ENCODE measurements around the gene OGDH. TPM values are rescaled to one million over a fixed set of nuclear protein-coding genes. Genes with fewer than 3 reads are reported as not detected.
A peak's percentile ranks its signal among the peaks of the same experiment; 100 is the strongest.

OGDH gene
- total and polyA plus RNA-seq, 8 donors = 46.6 to 184 (median 56.1) TPM

DNA sequence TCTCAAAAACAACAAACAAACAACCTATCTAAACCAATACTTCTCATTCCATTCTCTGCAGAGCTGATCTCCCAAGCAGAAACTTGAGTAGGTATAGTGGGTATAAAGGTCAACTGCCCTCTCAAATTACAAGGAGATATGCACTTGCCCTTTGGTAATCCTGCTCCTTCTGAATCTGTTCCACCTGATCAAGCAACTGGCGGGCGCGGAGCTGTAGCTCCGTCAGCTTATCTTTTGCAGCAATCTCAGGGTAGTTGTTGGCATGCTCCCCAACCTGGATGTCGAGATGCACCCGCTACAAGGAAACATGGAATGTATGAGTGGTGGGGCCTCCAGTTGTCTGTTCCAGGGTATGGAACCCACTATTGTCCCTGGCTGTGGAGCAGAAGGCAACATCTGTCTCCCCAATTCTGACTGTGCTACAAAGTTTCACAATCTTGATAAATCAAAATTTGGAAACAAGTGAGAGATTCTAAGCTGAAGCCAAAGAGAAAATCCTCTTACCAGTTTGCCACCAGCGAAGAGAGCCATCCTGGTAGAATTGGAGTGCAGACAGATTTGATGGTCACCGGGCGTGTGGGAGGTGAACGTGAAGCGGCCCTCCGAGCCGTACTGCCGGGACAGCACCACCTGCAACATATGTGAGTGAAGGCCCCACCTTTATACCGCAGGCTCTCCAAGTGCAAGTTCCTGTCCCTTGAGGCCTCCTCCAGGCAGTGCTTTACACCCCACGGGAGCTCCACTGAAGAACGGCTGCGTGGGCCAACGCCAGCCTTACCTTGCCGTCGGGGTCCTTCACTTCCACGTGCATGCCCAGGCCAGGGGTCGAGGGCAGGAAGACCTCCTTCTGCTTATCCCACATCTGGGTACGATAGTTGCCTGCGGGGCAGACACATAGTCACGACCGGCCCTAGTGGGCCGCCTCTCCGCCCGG is 25.2 kb upstream of the OGDH start:
- TF ChIP-seq, protein P1, sequence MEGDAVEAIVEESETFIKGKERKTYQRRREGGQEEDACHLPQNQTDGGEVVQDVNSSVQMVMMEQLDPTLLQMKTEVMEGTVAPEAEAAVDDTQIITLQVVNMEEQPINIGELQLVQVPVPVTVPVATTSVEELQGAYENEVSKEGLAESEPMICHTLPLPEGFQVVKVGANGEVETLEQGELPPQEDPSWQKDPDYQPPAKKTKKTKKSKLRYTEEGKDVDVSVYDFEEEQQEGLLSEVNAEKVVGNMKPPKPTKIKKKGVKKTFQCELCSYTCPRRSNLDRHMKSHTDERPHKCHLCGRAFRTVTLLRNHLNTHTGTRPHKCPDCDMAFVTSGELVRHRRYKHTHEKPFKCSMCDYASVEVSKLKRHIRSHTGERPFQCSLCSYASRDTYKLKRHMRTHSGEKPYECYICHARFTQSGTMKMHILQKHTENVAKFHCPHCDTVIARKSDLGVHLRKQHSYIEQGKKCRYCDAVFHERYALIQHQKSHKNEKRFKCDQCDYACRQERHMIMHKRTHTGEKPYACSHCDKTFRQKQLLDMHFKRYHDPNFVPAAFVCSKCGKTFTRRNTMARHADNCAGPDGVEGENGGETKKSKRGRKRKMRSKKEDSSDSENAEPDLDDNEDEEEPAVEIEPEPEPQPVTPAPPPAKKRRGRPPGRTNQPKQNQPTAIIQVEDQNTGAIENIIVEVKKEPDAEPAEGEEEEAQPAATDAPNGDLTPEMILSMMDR (IDR thresholded peaks at IDR 0.05) = no peak
- peaks cover 0 to 39% of the 10 kb centered on the region in 2 donors for H3K36me3 ChIP-seq
- no peaks in the 10 kb centered on the region for H3K9me3 ChIP-seq
- H3K4me1 ChIP-seq = peaks cover 7 to 29% of the 10 kb centered on the region in 2 donors
- ATAC-seq = peak; percentile 52
- peak overlapping the region; percentile 92 to 99 for H3K4me3 ChIP-seq
- intact Hi-C loops (cut with DNase I) = loop anchor here in 1 of 2 donors (10.0 kb wide), 2 partner anchors 264 to 344 kb away; partner anchors contain the start of gene H2AZ2
- peak in 1 of 4 donors; percentile 41 for DNase-seq
- H3K27ac ChIP-seq = peak overlapping the region; percentile 81 to 99
- H3K27me3 ChIP-seq = no peaks in the 10 kb centered on the region

DNA sequence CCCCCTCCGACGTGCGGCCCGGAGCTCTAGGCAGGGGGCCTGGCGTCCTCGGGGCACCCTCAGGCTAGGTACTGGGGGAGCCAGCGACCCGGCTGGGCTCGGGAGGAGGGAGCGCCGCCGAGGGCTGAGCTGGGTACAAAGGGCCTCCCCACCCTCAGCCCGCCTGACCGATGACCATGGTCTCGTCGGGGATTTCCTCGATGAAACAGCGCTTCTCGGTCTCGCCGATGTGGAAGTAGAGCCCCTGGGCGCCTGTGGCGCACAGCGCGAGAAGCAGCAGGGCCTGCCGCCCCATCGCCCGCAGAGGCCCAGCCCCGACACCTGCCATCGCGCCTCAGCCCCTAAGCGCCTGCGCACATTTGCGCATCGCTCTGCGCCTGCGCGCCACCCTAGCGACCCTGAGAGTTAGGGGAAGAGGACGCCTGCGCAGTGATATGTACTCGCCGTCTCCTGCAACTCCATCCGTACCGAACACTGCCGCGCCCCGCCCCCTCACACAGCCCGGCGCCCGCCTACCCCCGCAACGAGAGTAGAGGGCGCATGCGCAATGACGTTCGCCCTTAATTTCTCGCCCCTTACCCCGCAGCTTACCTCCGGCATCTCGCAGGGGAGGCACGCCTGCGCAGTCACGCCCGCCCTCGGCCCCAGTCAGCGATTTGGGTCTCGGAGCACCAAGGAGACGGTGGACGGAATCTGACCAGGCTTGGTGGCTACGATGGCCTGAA is 24.4 kb upstream of the OGDH start, which contains the start of gene TMED4:
TSS of gene TMED4 (minus strand) at position 353 of the 725 bp plus-strand sequence. CDS start at position 328, 25 bp downstream.
- Histone ChIP-seq H3K36me3 (peaks cover 0 to 33% of the 10 kb centered on the region in 2 donors), H3K4me3 (peak within 1 kb of the TSS; percentile 92 to 99), H3K27me3 (no peaks in the 10 kb centered on the region), H3K4me1 (peaks cover 7 to 29% of the 10 kb centered on the region in 2 donors), H3K27ac (peak within 1 kb of the TSS; percentile 99), H3K9me3 (no peaks in the 10 kb centered on the region)
- DNase-seq (peak; percentile 99 to 100 (median 100)), ATAC-seq (peak; percentile 97)
- TF ChIP-seq, protein P1 (IDR thresholded peaks at IDR 0.05) = no peak
- intact Hi-C loops (cut with DNase I) = loop anchor here in 1 of 2 donors (10.0 kb wide), 2 partner anchors 263 to 343 kb away; partner anchors contain the start of gene H2AZ2

DNA sequence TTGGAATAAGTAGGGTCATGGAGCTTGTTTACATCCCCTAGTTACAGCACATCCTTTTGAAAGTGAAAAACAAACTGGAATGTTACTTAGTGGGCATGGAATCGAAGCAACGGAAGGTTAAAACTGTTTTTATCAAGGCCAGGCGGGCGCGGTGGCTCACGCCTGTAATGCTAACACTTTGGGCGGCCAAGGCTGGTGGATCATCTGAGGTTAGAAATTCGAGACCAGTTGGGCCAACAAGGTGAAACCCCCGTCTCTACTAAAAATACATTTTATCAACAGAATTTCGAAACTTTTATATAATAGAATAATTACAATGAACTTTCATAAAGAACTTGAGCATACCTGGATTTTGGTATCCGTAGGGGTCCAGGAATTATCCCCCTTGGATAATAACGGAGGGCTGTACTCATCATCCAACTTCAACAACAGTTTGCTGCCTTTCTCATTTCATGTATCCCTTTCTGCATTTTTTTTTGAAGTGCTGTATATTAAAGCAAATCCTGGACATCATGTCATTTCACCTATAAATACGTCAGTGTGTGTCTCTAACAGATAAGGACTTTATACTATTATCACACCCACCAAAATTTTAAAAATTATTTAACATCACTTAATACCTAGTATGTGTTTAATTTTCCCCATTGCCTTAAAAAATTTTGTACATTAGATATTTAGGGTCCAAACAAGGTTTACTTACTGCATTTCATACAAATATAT is 23.1 kb upstream of the OGDH start:
- intact Hi-C loops (cut with DNase I) = loop anchor here in 1 of 2 donors (10.0 kb wide), 2 partner anchors 261 to 341 kb away; partner anchors contain the start of gene H2AZ2
- no peak for ATAC-seq
- TF ChIP-seq, protein P1 (IDR thresholded peaks at IDR 0.05) = no peak
- Histone ChIP-seq H3K4me3 (peak overlapping the region; percentile 92 to 99), H3K27ac (peak overlapping the region; percentile 99), H3K4me1 (peaks cover 7 to 32% of the 10 kb centered on the region in 2 donors), H3K27me3 (no peaks in the 10 kb centered on the region), H3K36me3 (peaks cover 0 to 24% of the 10 kb centered on the region in 2 donors), H3K9me3 (no peaks in the 10 kb centered on the region)
- no peak for DNase-seq

DNA sequence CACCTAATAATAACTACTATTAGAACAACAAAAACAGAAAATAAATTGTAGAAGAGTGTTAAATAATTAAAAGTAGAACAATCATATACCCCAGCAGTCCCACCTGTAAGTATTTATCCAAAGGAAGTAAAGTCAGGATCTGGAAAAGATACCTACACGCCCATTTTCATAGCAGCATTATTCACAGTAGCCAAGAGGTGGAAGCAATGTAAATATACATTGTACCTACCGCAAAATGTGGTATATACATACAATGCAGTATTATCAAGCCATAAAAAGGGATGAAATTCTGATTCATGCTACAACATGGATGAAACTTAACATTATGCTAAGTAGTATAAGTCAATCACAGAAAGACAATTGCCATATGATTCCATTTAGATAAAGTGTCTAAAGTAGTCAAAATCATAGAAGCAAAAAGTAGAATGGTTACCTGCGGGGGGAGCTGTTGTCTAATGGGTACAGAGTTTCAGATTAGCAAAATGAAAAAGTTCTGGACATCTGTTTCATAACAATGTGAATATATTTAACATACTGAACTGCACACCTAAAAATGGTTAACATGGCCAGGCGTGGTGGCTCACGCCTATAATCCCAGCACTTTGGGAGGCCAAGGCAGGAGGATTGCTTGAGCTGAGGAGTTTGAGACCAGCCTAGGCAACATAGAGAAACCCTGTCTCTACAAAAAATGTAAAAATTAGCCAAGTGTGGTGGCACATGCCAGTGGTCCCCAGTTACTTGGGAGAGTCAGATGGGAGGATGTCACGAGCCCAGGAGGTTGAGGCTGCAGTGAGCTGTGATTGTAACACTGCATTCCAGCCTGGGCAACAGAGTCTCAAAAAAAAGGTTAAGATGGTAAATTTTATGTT is 18.4 kb upstream of the OGDH start:
- Histone ChIP-seq H3K9me3 (no peaks in the 10 kb centered on the region), H3K4me3 (no peak overlapping the region), H3K36me3 (no peaks in the 10 kb centered on the region), H3K4me1 (peaks cover 0 to 6% of the 10 kb centered on the region in 2 donors), H3K27me3 (no peaks in the 10 kb centered on the region), H3K27ac (no peak overlapping the region)
- intact Hi-C loops (cut with DNase I) = loop anchor here in 1 of 2 donors (10.0 kb wide), 2 partner anchors 257 to 337 kb away; partner anchors contain the start of gene H2AZ2
- DNase-seq (peak in 2 of 4 donors; percentile 29 to 60), ATAC-seq (peak; percentile 93)
- TF ChIP-seq, protein P1 (IDR thresholded peaks at IDR 0.05) = peak; percentile 40 to 66
